Ovary (tissue), 9 donors: ENCODE results near the gene CDC42BPB. TPM values are rescaled to one million over a fixed set of nuclear protein-coding genes. Genes with fewer than 3 reads are reported as not detected.

Source experiments
- DNase-seq, 5 donors: peaks; one replicate each; pipeline ENCODE4 v3.0.0-alpha.2; 2019 to 2020
- H3K27ac ChIP-seq, 2 donors: fragments of 200-600 bp; one replicate each; pipeline versions ENCODE4 v1.5.1 to v1.8.0; 2019 to 2022
- H3K27me3 ChIP-seq: fragments of 200-600 bp; one replicate; pipeline ENCODE4 v1.8.0; 2022
- H3K36me3 ChIP-seq: fragments of 200-600 bp; sonication (generic); one replicate; pipeline ENCODE4 v1.5.1; 2019
- H3K4me1 ChIP-seq: one replicate; pipeline ENCODE4 v1.8.1; 2013; ENCODE audit warnings: mild to moderate bottlenecking, moderate library complexity; ENCODE audit not compliant: insufficient read depth
- H3K4me3 ChIP-seq: fragments of 200-600 bp; sonication (generic); one replicate; pipeline ENCODE4 v1.5.1; 2017
- H3K9me3 ChIP-seq, 2 donors: fragments of 200-600 bp in 1 of 2; sonication (generic) in 1 of 2; one replicate each; pipeline versions ENCODE4 v1.5.1 to v1.8.1; 2013 to 2019; ENCODE audit warnings: mild to moderate bottlenecking in 1 of 2, moderate library complexity in 1 of 2
- CTCF ChIP-seq, 3 donors: fragments of 450-650 bp in 2 of 3; fragments of 200-600 bp in 1 of 3; IDR thresholded peaks; one replicate each; pipeline versions ENCODE4 v1.5.1 to v1.8.0; 2016 to 2022; ENCODE audit warnings: antibody characterized with exemption in 3 of 3, mild to moderate bottlenecking in 1 of 3
- EP300 ChIP-seq: sonication (generic); formaldehyde crosslinking; IDR thresholded peaks from one replicate; pipeline ENCODE4 v1.6.1; 2017; ENCODE audit warnings: antibody characterized with exemption
- POLR2A ChIP-seq: fragments of 450-650 bp; IDR thresholded peaks from one replicate; pipeline ENCODE4 v1.6.1; 2017; ENCODE audit warnings: antibody characterized with exemption, mild to moderate bottlenecking, moderate library complexity
- WGBS, 3 donors: extraction: QIAGEN DNeasy Blood & Tissue Kit in 1 of 3; methylation state at CpG; one replicate each; pipeline versions ENCODE4 v1.1.5 to v1.1.7; 2013 to 2017; 5-methylcytosine and 5-hydroxymethylcytosine counted together
- intact Hi-C, 4 donors: fragments of 100-400 bp; cut with DNase I; formaldehyde crosslinking; loops; one replicate each; pipeline versions ENCODE4 v1.11.0 to v1.15.1; 2022 to 2023
- polyA plus RNA-seq, 2 donors: library from polyadenylated mRNA; stranded (reverse); fragments of 200-250 nt in 1 of 2; fragments of 350-450 nt in 1 of 2; fragmentation: Illumina TruSeq in 1 of 2; extraction: RNeasy Lipid Tissue Mini Kit (QIAGEN cat#74804) in 1 of 2; gene quantifications; one replicate each; pipeline ENCODE4 v1.2.3, GENCODE V29; 2013 to 2014
- total RNA-seq, 7 donors: library from RNA; depleted of rRNA in 2 of 7; stranded (reverse); fragments of >200 nt in 2 of 7; fragmentation: NEBNext Ultra II Directional in 3 of 7; extraction: Animal tissue kit (Norgen Biotek cat#: 25700) in 3 of 7; gene quantifications; one replicate each; pipeline versions ENCODE4 v1.1.0 to v1.2.4, GENCODE V29; 2016 to 2023
- donor health status: DM: no; HTN: no; CAD: no; lungs with moderate emphysema.
- donor health status: DM: no; HTN: no; CAD: no.
- donor health status: Bipolar disorder and iron deficiency.
- donor health status: DM: yes; HTN: yes; CAD: no.
- donor health status: DM: no; HTN: no; CAD: no.
- donor health status: DM: yes; HTN: yes; CAD: no.

Gene CDC42BPB
- total and polyA plus RNA-seq, 9 donors, result 50.0 to 103 (median 75.1) TPM

DNA sequence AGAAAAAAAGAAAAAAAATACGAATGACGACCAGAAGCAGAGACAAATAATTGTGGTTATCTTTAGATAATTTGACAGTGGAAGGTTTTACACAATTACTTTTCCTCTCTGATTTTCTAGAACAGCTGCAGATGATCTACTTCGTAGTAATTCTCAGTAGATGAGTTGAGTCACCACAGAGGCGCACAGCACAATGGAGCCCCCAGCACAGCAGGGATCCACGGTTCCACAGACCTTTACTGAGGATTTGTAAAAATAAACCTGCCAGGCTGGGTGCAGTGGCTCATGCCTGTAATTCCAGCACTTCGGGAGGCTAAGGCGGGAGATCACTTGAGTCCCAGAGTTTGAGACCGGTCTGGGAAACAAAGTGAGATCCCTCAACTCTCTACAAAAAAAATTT lies 105.5 kb downstream of the CDC42BPB start:
- DNase-seq, result no peak
- intact Hi-C loops, result no loop called here
- no peaks in the 10 kb centered on the region for H3K36me3 ChIP-seq
- H3K4me1 ChIP-seq, result no peaks in the 10 kb centered on the region
- H3K27ac ChIP-seq, result no peak overlapping the region
- no peak overlapping the region for H3K4me3 ChIP-seq
- H3K27me3 ChIP-seq, result no peaks in the 10 kb centered on the region
- no peak for TF ChIP-seq EP300
- no peak for TF ChIP-seq POLR2A
- TF ChIP-seq CTCF (IDR thresholded peaks at IDR 0.05), result no peak
- no peaks in the 10 kb centered on the region for H3K9me3 ChIP-seq
- WGBS, 3 donors, result 66 to 76% (median 74%) methylated on average over 8 of the region's 8 CpGs

DNA sequence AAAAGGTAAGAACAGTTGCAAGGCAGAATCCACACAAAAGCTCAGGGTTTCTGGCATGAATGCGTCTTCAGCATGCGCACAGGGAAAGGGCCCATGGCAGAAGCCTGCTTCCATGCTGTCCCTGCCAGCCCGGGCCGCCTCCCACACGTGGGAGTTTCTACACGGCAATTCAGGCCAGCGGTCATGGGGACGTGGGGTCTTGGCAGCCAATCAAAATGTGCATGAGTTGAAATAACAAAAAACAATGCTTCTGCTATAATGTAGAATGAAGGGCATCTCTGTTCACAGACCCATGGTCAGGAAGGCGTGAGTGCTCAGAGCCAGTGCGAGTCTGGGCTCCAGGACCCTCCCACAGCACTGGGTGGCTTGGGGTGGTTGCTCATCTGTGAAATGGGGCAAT lies 106.3 kb downstream of the CDC42BPB start:
- TF ChIP-seq EP300 (no peak), POLR2A (no peak), CTCF (IDR thresholded peaks at IDR 0.05) (no peak)
- intact Hi-C loops, result no loop called here
- no peaks in the 10 kb centered on the region for H3K9me3 ChIP-seq
- peak in 3 of 5 donors; percentile 46 to 77 (median 58) for DNase-seq
- no peak overlapping the region for H3K27ac ChIP-seq
- WGBS, 3 donors, result 23 to 28% (median 23%) methylated on average over 10 of the region's 10 CpGs
- H3K4me1 ChIP-seq, result no peaks in the 10 kb centered on the region
- no peak overlapping the region for H3K4me3 ChIP-seq
- H3K27me3 ChIP-seq, result no peaks in the 10 kb centered on the region
- no peaks in the 10 kb centered on the region for H3K36me3 ChIP-seq

- no peak overlapping the region for H3K27ac ChIP-seq
- no peaks in the 10 kb centered on the region for H3K4me1 ChIP-seq
- intact Hi-C loops, result no loop called here
- H3K36me3 ChIP-seq, result no peaks in the 10 kb centered on the region
- DNase-seq, result no peak
- no peak overlapping the region for H3K4me3 ChIP-seq
- H3K27me3 ChIP-seq, result no peaks in the 10 kb centered on the region
- H3K9me3 ChIP-seq, result no peaks in the 10 kb centered on the region
- TF ChIP-seq POLR2A (no peak), CTCF (IDR thresholded peaks at IDR 0.05) (no peak), EP300 (no peak)
- 61 to 70% (median 67%) methylated on average over 23 of the region's 23 CpGs for WGBS, 3 donors
Observed at GRCh38 chr14:102949801-102950451, 107.4 kb downstream of the CDC42BPB start.

GRCh38 chr14:102949062-102949800 lies 108.1 kb downstream of the CDC42BPB start:
- Histone ChIP-seq H3K4me3 (no peak overlapping the region), H3K27me3 (no peaks in the 10 kb centered on the region), H3K36me3 (no peaks in the 10 kb centered on the region), H3K27ac (no peak overlapping the region), H3K9me3 (no peaks in the 10 kb centered on the region), H3K4me1 (no peaks in the 10 kb centered on the region)
- DNase-seq, result no peak
- no peak for TF ChIP-seq EP300
- no peak for TF ChIP-seq CTCF (IDR thresholded peaks at IDR 0.05)
- no peak for TF ChIP-seq POLR2A
- intact Hi-C loops, result no loop called here
- 87 to 91% (median 91%) methylated on average over 28 of the region's 28 CpGs for WGBS, 3 donors
